ENCODE measurements around the gene NEURL3. TPM values are rescaled to one million over a fixed set of nuclear protein-coding genes. Genes with fewer than 3 reads are reported as not detected.

NEURL3 gene
- total RNA-seq, 1 donor from 2014 or later = 0.75 TPM

DNA sequence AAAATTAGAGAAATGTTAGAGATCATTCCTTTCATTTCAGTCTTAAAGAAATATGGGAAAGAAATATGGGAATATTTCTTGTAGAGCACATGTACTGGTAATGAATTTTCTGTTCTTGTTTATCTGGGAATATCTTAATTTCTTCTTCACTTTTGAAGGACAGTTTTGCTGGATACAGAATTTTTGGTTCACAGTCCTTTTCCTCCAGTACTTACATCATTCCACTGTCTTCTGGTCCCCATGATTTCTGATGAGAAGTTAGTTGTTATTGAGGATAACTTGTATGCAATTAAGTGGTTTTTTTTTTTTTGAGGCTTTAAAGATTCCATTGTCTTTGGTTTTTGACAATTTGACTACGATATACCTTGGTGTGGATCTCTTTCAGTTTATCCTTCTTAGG, 11.0 kb downstream of the NEURL3 start:
- H3K4me3 Mint-ChIP-seq = no peak overlapping the region
- peaks cover 24% of the 10 kb centered on the region for H3K9me3 Mint-ChIP-seq
- no peak for DNase-seq (ENCODE audit: low spot score)
- H3K27me3 Mint-ChIP-seq (ENCODE audit: insufficient read depth) = no peaks in the 10 kb centered on the region
- no peak overlapping the region for H3K27ac Mint-ChIP-seq
- peaks cover 63% of the 10 kb centered on the region for H3K4me1 Mint-ChIP-seq (ENCODE audit: low read depth)
- intact Hi-C loops (cut with micrococcal nuclease) = loop anchor here (1.0 kb wide), 1 partner anchor 8 kb away; no protein-coding TSS in a partner anchor
- H3K36me3 Mint-ChIP-seq (ENCODE audit: low read depth) = peaks cover 11% of the 10 kb centered on the region

DNA sequence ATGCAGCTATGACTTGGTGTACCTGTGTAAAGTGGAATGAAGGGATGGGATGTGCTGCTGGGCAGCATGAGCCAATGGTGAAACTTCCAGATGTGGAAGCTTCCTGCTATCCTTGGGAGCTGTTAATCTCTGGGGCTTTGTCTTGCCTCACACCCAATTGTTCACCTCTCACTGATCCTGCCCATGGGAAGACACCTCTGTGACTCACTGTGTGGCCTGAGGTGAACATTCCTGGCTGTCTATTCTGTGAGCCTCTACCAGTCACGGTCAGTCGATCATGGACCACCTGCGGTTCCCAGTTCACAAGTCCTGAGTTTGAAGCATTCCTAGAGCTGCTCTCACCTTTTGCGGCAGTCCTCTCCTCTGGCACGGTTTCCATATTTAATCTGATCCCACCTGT, 12.1 kb downstream of the NEURL3 start:
- H3K27me3 Mint-ChIP-seq (ENCODE audit: insufficient read depth) = no peaks in the 10 kb centered on the region
- intact Hi-C loops (cut with micrococcal nuclease) = no loop called here
- H3K4me1 Mint-ChIP-seq (ENCODE audit: low read depth) = peaks cover 63% of the 10 kb centered on the region
- H3K27ac Mint-ChIP-seq = no peak overlapping the region
- H3K36me3 Mint-ChIP-seq (ENCODE audit: low read depth) = peaks cover 14% of the 10 kb centered on the region
- no peak overlapping the region for H3K4me3 Mint-ChIP-seq
- no peak for DNase-seq (ENCODE audit: low spot score)
- H3K9me3 Mint-ChIP-seq = peaks cover 24% of the 10 kb centered on the region

DNA sequence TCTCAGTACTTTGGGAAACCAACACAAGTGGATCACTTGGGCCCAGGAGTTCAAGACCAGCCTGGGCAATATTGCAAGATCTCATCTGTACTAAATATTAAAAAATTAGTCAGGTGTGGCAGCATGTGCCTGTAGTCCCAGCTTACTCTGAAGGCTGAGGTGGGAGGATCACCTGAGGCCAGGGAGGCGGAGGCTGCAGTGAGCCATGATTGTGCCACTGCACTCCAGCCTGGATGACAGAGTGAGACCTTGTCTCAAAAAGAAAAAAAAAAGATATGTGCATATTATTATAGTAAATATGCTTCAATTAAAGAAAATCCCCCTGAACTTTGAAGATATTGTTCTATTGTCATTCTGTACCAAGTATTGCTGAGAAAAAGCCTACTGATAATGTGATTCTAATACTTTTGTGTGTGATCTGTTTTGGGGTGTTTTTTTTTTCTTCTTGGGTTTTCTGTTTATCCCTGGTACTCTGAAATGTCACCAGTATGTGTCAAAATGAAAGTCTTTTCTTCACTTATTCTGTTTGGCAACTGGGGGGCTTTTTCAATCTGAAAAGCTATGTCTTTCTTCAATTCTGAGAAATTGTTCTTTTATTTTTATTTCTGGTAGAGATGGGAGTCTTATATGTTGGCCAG, 13.2 kb downstream of the NEURL3 start:
- Mint-ChIP-seq H3K27me3 (ENCODE audit: insufficient read depth) (no peaks in the 10 kb centered on the region), H3K36me3 (ENCODE audit: low read depth) (peaks cover 14% of the 10 kb centered on the region), H3K4me1 (ENCODE audit: low read depth) (peaks cover 66% of the 10 kb centered on the region), H3K27ac (peak overlapping the region; percentile 66), H3K4me3 (peak overlapping the region; percentile 16), H3K9me3 (peaks cover 24% of the 10 kb centered on the region)
- intact Hi-C loops (cut with micrococcal nuclease) = no loop called here
- DNase-seq (ENCODE audit: low spot score) = no peak

DNA sequence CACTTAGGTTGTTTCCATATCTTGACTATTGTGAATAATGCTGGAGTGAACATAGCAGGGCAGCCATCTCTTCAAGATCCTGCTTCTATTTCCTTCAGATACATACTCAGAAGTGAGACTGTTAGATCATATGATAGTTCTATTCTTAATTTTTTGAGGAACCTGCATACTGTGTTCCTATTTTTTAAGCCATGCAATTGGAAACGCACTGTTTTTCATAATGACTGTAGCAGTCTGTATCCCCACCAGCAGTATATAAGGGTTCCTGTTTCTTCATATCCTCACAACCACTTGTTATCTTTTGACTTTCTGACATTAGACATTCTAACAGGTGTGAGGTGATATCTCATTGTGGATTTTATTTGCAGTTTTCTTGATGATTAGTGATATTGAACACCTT, 15.5 kb downstream of the NEURL3 start:
- Mint-ChIP-seq H3K27ac (peak overlapping the region; percentile 61), H3K36me3 (ENCODE audit: low read depth) (peaks cover 11% of the 10 kb centered on the region), H3K27me3 (ENCODE audit: insufficient read depth) (no peaks in the 10 kb centered on the region), H3K4me1 (ENCODE audit: low read depth) (peaks cover 69% of the 10 kb centered on the region), H3K4me3 (no peak overlapping the region), H3K9me3 (peaks cover 10% of the 10 kb centered on the region)
- intact Hi-C loops (cut with micrococcal nuclease) = loop anchor here (5.0 kb wide), 3 partner anchors 148 to 342 kb away; partner anchors contain the start of genes DUSP2 and KANSL3
- no peak for DNase-seq (ENCODE audit: low spot score)

DNA sequence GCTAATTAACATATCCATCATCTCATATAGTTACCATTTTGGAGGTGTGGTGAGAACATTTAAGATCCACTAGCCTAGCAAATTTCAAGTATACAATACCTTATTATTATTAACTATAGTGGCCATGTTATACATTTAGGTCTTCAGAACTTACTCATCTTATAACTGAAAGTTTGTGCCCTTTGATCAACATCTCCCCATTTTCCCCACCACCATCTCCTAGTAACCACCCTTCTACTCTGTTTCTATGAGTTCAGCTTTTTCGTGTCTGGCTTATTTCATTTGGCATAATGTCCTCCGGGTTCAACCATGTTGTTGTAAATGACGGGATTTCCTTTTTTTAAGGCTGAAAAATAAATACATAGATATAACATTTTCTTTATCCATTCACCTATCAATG, 15.9 kb downstream of the NEURL3 start:
- Mint-ChIP-seq H3K9me3 (peaks cover 8% of the 10 kb centered on the region), H3K27ac (peak overlapping the region; percentile 61), H3K36me3 (ENCODE audit: low read depth) (peaks cover 9% of the 10 kb centered on the region), H3K4me3 (no peak overlapping the region), H3K27me3 (ENCODE audit: insufficient read depth) (no peaks in the 10 kb centered on the region), H3K4me1 (ENCODE audit: low read depth) (peaks cover 73% of the 10 kb centered on the region)
- intact Hi-C loops (cut with micrococcal nuclease) = loop anchor here (5.0 kb wide), 3 partner anchors 148 to 342 kb away; partner anchors contain the start of genes DUSP2 and KANSL3
- DNase-seq (ENCODE audit: low spot score) = no peak

DNA sequence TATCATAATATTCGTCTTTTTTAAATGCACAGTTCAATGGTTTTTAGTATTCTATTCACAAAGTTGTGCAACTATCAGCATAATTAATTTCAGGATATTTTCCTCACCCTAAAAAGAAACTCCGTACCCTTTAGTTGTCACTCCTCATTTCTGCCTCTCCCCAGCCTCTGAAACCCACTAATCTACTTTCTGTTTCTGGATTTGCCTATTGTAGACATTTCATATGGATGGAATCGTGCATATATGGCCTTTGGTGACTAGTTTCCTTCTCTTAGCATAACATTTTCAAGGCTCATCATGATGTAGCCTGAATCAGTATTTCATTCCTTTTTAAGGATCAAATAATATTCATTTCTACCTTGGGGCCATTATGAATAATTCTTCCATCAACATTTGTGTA, 18.5 kb downstream of the NEURL3 start:
- H3K4me3 Mint-ChIP-seq = peak overlapping the region; percentile 92
- intact Hi-C loops (cut with micrococcal nuclease) = loop anchor here (1.0 to 5.0 kb wide), 13 partner anchors 8 to 339 kb away; partner anchors contain the start of genes CIAO1, DUSP2, KANSL3 and SNRNP200
- H3K9me3 Mint-ChIP-seq = no peaks in the 10 kb centered on the region
- no peak for DNase-seq (ENCODE audit: low spot score)
- H3K36me3 Mint-ChIP-seq (ENCODE audit: low read depth) = peaks cover 6% of the 10 kb centered on the region
- H3K4me1 Mint-ChIP-seq (ENCODE audit: low read depth) = peaks cover 63% of the 10 kb centered on the region
- peaks cover under 1% of the 10 kb centered on the region for H3K27me3 Mint-ChIP-seq (ENCODE audit: insufficient read depth)
- peak overlapping the region; percentile 96 for H3K27ac Mint-ChIP-seq

DNA sequence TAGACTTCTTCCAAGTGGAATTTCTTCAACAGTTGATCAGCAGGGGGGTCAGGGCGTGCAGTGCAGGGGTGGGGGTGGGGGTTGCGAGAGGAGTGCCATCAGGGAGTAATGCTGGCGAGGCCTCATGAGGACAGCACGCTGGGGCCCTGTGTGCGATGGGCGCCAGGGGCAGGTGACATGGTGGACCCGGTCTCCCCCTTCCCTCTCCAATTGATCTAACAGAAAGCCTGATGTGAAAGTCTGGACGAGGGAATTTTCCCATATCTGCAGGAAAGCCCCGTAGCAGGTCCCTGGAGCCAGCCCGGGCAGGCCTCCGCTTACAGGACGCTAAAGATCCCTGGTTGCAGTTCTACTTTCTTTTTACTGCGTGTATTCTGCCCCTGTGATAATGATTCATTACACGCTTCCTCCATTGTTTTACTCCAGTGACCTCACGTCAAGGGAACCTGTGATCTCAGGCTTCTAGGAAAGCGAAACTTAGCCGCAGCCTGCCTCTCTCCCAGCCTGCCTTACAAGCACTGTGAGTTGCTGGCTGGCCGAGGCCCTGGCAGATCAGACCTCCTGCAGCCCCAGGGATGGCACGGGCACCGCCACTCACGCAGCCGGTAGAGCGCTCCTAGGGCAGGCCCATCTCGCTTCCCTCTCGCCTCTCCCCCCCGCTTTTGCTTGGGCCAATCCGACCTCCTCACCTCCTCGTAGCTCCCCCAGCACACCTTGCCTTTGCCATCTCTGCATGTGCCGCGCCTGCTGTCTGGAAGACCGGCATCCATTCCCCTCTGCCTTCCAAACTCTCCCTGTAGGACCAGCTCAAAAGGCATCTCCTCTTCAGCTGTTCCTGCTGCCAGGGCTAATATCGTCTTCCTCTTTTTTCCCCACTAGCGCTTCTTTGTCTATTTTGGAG, 19.2 kb downstream of the NEURL3 start:
- Mint-ChIP-seq H3K27me3 (ENCODE audit: insufficient read depth) (peaks cover 5% of the 10 kb centered on the region), H3K9me3 (no peaks in the 10 kb centered on the region), H3K36me3 (ENCODE audit: low read depth) (peaks cover 6% of the 10 kb centered on the region), H3K4me1 (ENCODE audit: low read depth) (peaks cover 63% of the 10 kb centered on the region), H3K4me3 (peak overlapping the region; percentile 92), H3K27ac (peak overlapping the region; percentile 96)
- intact Hi-C loops (cut with micrococcal nuclease) = loop anchor here (1.0 to 5.0 kb wide), 13 partner anchors 8 to 339 kb away; partner anchors contain the start of genes CIAO1, DUSP2, KANSL3 and SNRNP200
- peak; percentile 88 for DNase-seq (ENCODE audit: low spot score)

DNA sequence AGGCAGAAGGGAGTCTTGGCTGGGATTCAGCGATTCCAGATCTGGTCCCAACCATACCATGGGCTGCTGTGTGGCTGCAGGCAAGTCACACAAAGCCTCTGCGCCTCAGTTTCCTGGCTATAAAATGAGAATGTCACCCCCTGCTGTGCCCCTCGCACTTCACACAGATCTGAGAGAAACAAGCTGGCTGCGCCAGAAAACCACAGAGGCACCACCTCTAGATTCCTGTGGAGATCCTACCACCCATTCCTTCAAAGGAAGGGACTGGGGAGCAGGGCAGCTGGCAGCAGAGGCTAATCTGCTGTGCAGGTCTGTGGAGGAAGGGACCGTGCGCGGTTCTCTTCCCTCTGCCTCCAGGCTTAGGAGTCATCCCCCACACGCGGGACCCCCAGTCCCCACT, 19.8 kb downstream of the NEURL3 start:
- DNase-seq (ENCODE audit: low spot score) = no peak
- peak overlapping the region; percentile 96 for H3K27ac Mint-ChIP-seq
- peak overlapping the region; percentile 92 for H3K4me3 Mint-ChIP-seq
- peaks cover 5% of the 10 kb centered on the region for H3K27me3 Mint-ChIP-seq (ENCODE audit: insufficient read depth)
- H3K9me3 Mint-ChIP-seq = no peaks in the 10 kb centered on the region
- intact Hi-C loops (cut with micrococcal nuclease) = loop anchor here (5.0 kb wide), 3 partner anchors 152 to 338 kb away; partner anchors contain the start of genes DUSP2 and KANSL3
- peaks cover 6% of the 10 kb centered on the region for H3K36me3 Mint-ChIP-seq (ENCODE audit: low read depth)
- peaks cover 61% of the 10 kb centered on the region for H3K4me1 Mint-ChIP-seq (ENCODE audit: low read depth)

DNA sequence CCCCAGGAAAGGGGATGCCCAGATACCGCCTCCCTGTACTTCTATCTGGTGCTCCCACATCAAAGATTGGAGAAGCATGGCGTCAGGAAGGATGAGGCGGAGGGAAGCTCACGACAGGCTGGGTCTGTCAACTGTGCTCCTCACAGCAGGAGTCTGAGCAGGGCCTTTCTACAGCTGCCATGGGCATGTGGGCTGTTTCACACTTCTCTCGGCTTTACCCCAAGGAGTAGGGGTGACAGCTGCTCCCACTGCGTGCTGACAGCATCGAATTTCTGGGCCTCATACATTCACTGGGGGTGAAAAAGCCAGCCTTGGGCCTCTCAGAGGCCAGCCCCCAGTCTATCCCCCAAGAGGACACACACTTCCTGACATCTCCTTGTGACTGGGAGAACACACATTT, 21.1 kb downstream of the NEURL3 start:
- Mint-ChIP-seq H3K27ac (peak overlapping the region; percentile 77), H3K4me3 (no peak overlapping the region), H3K27me3 (ENCODE audit: insufficient read depth) (peaks cover 13% of the 10 kb centered on the region), H3K36me3 (ENCODE audit: low read depth) (peaks cover 6% of the 10 kb centered on the region), H3K9me3 (no peaks in the 10 kb centered on the region), H3K4me1 (ENCODE audit: low read depth) (peaks cover 48% of the 10 kb centered on the region)
- DNase-seq (ENCODE audit: low spot score) = no peak
- intact Hi-C loops (cut with micrococcal nuclease) = no loop called here

DNA sequence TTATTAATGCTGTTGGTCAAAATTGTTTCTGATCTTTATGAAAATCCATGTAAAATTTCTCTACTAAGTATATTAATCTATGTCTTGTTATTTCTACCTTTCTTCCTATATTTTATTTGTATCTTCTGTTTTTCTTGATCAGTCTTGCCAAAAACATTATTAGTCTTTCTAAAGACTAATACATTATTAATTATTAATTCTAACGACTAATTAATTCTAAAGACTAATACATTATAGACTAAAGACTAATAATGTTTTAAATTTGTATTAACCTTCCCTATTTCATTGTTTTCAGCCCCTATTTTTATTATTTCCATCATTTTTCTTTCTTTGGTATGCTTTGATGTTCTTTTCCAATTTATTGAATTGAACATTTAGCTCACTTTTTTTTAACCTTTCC, 27.7 kb downstream of the NEURL3 start:
- Mint-ChIP-seq H3K36me3 (ENCODE audit: low read depth) (no peaks in the 10 kb centered on the region), H3K9me3 (no peaks in the 10 kb centered on the region), H3K4me3 (no peak overlapping the region), H3K27ac (no peak overlapping the region), H3K4me1 (ENCODE audit: low read depth) (no peaks in the 10 kb centered on the region), H3K27me3 (ENCODE audit: insufficient read depth) (peaks cover 30% of the 10 kb centered on the region)
- no peak for DNase-seq (ENCODE audit: low spot score)
- intact Hi-C loops (cut with micrococcal nuclease) = no loop called here

DNA sequence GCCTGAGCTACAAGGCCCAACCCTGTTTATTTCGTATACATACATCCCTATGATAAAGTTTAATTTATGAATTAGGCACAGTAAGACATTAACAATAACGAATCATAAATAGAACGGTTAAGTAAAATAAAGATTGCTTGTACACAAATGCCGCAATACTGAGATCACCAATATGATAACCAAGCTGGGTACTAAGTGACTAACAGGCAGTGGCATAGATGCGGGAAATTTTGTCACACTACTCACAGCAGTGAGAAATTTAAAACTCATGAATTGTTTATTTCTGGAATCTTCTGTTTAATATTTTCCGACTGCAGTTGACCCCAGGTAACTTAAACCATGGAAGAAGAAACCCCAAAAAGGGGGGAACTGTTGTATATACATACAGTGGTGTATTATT, 33.4 kb downstream of the NEURL3 start:
- H3K9me3 Mint-ChIP-seq = no peaks in the 10 kb centered on the region
- no peak overlapping the region for H3K4me3 Mint-ChIP-seq
- H3K4me1 Mint-ChIP-seq (ENCODE audit: low read depth) = peaks cover 16% of the 10 kb centered on the region
- H3K27ac Mint-ChIP-seq = no peak overlapping the region
- no peak for DNase-seq (ENCODE audit: low spot score)
- H3K27me3 Mint-ChIP-seq (ENCODE audit: insufficient read depth) = peaks cover 10% of the 10 kb centered on the region
- H3K36me3 Mint-ChIP-seq (ENCODE audit: low read depth) = no peaks in the 10 kb centered on the region
- intact Hi-C loops (cut with micrococcal nuclease) = no loop called here

DNA sequence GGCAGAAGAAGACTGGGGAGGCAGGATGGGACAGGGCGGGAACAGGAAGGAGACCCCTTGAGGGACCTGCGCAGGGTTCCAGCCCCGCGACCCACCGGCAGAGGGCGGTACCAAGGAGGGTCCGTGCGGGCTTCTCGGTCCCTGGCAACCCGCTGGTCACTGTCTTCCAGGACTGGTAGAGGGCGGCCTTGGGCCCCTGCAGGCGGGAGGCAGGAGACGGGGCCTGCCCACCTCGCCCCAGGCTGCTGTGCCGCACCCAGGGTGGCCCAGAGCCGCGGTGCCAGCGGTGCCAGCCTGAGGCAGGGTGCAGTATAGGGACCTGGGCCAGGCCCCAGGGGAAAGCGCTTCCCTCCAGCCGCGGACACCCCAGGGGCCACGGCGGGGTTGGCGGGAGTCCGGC, 34.5 kb downstream of the NEURL3 start:
- no peaks in the 10 kb centered on the region for H3K36me3 Mint-ChIP-seq (ENCODE audit: low read depth)
- H3K27me3 Mint-ChIP-seq (ENCODE audit: insufficient read depth) = peaks cover 4% of the 10 kb centered on the region
- intact Hi-C loops (cut with micrococcal nuclease) = loop anchor here (1.0 kb wide), 2 partner anchors 38 to 63 kb away; no protein-coding TSS in a partner anchor
- H3K9me3 Mint-ChIP-seq = no peaks in the 10 kb centered on the region
- DNase-seq (ENCODE audit: low spot score) = peak; percentile 28
- H3K27ac Mint-ChIP-seq = no peak overlapping the region
- peaks cover 16% of the 10 kb centered on the region for H3K4me1 Mint-ChIP-seq (ENCODE audit: low read depth)
- peak overlapping the region; percentile 2 for H3K4me3 Mint-ChIP-seq

DNA sequence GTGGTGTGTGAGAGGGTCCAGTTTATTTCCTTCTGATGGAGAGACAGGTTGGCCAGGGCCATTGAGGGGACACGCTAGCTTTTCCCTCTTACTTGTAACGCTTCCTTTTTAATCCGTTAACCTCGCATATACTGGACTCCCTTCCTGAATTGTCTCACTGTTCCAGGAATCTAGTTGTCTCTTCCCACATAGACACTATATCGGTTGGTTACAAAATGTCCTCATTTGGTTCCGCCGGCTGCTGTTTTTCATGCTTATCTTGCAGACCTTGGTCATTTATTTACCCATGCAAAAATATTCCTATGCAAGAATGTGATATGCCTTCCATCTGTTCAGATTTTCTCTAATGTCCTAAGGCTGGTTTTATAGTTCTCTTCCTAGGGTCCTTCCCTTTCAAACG, 35.0 kb downstream of the NEURL3 start:
- peaks cover 4% of the 10 kb centered on the region for H3K27me3 Mint-ChIP-seq (ENCODE audit: insufficient read depth)
- H3K4me1 Mint-ChIP-seq (ENCODE audit: low read depth) = peaks cover 16% of the 10 kb centered on the region
- H3K36me3 Mint-ChIP-seq (ENCODE audit: low read depth) = no peaks in the 10 kb centered on the region
- H3K9me3 Mint-ChIP-seq = no peaks in the 10 kb centered on the region
- peak overlapping the region; percentile 2 for H3K4me3 Mint-ChIP-seq
- no peak overlapping the region for H3K27ac Mint-ChIP-seq
- no peak for DNase-seq (ENCODE audit: low spot score)
- intact Hi-C loops (cut with micrococcal nuclease) = loop anchor here (1.0 kb wide), 2 partner anchors 38 to 63 kb away; no protein-coding TSS in a partner anchor
